Left colon (tissue), 2 donors: ENCODE results near the gene TOM1L2. TPM values are rescaled to one million over a fixed set of nuclear protein-coding genes. Genes with fewer than 3 reads are reported as not detected.

Source experiments
- ATAC-seq: fragments of 200-7000 bp; cut with Tn5 transposase; one replicate; pipeline ENCODE4 v1.9.1; 2020; ENCODE audit warnings: mild to moderate bottlenecking, moderate library complexity
- DNase-seq, 2 donors: peaks; one replicate each; pipeline ENCODE4 v3.0.0-alpha.2; 2020
- intact Hi-C, 2 donors: fragments of 100-400 bp; cut with DNase I in 1 of 2; cut with micrococcal nuclease in 1 of 2; formaldehyde crosslinking; loops; one replicate each; pipeline versions ENCODE4 v1.11.2 to v1.14.0; 2022; cut with DNase I, micrococcal nuclease
- total RNA-seq, 2 donors: library from RNA; stranded (reverse); fragmentation: NEBNext Ultra II Directional; extraction: Animal tissue kit (Norgen Biotek cat#: 25700); gene quantifications; one replicate each; pipeline ENCODE4 v1.2.1, GENCODE V29; 2021
- donor health status: DM: no; HTN: no; CAD: no.
- donor health status: DM: yes; HTN: yes; CAD: no.

TOM1L2 gene
- total RNA-seq, 2 donors from 2014 or later = 55.5 to 72.9 TPM

DNA sequence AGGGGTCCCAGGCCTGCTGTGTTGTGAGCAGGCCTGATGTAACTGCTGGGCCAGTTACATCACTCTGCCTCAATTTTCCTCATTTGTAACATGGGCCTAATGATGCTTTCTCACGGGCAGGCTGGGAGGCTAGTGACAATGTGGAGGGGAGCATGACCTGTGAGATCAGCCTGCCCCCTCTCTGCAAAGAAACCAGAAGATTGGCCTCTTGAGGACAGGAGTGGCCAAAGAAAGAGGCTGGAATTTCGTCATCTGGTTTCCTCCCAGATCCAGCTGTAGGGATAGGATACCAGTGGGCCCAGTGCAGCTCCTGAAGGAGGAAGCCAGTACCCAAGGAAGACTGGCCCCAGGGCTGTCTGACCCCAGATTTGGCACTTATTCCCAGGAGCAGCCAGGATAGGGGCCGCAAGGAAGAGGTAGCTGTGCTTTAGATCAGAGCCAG lies 134.8 kb downstream of the TOM1L2 start:
- peak; percentile 9 for ATAC-seq
- intact Hi-C loops = no loop called here
- peak; percentile 51 to 75 for DNase-seq

DNA sequence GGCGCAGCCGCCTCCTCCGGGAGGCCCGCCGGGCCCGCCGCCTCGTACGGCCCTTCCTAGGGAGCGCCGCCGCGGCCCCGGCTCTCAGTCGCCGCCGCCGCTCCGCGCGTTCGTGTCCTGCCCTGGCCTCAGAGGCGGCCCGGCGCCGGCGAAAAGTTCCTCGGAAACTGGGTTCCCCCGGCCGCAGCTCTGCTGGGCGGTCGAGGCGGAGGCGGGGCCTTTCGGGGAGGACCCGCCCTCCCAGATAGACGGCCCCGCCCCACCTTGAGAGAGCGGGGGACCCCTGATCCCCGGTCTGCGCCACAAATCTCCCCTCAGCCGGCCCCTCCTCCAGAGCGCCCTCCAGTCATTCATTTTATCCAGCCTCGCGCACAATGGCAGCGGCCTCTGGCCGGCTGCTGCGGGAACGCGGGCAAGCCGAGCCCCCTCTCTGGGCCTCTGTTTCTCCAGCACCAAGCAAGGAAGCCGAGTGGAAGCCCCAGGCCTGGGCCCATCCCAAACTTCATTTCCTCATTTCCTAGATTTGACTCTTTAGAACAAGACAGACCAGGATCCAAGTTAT lies 135.3 kb downstream of the TOM1L2 start, which contains the start of gene SREBF1:
SREBF1 (minus strand) TSS at position 169 of the 562 bp plus-strand sequence. CDS start 169 bp downstream, outside the sequence.
- intact Hi-C loops = no loop called here
- ATAC-seq = peak; percentile 30

DNA sequence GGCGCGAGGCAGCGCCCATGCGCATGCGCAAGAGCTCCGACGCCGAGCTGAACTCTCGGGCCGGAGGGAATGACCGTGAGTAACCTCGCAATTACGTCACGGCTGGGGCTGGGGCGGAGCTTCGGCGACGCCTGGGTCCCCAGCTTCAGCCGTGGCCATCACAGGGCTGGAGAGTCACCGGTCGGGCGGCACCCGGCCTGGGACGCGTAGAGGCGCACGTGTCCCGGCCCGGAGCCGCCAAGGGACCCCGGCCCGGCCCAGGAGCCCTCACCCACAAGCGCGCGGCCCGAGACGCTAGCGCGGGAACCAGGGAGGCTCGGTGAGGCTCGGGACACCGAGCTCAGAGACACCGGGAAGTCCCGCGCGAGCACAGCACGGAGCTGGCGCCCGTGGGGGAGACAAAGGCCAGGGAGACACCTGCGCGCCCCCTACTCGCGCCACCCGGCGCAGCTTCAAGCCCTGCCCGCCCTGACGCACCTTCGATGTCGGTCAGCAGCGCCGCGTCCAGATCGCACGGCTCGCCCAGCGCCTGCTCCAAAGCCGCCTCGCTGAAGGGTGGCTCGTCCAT lies 135.9 kb downstream of the TOM1L2 start:
- DNase-seq (peak; percentile 97 to 98), ATAC-seq (peak; percentile 69)
- intact Hi-C loops = no loop called here

More for the DNA sequence above, 135.3 kb downstream of the TOM1L2 start, which contains the start of gene SREBF1:
- DNase-seq = peak in 1 of 2 donors; percentile 81

DNA sequence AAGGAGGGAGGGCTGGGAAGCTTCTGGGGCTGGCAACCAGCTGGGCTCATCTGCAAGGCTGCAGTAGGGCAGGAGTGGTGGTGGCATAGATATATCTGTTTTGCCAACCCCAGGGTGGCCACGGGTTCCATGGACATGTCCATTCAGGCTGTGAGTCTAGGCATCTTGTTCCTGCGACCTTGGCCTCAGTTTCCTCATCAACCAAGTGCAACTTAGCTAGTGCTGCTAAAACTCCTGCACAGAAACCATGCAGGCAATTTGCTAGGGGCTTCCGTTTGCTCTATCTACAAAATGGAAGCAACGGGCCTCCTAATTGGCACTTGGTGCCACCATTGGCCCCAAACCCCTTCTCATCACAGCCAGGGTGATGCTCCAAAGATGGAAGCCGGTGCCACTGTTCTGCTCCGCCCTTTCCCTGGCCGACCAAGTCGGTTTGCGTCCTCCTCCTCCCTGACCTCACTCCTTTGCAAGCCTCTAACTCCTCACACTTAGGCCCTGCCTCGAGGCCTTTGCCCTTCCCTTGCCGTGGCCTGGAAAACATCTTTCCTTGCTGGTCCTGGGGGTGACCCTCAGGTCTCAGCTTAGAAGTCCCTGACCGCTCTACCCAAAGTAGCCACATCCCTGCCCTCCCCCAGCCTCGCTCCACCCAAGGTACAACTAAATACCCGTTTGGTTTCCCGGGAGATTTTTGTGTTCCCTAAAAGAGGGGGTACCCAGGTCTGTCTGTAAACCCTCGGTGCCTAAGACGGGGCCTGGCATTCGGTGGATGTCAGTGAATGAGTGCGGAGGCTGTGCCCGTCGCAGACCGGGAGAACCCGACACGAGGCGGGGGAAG lies 136.6 kb downstream of the TOM1L2 start:
- intact Hi-C loops = no loop called here
- DNase-seq (no peak), ATAC-seq (no peak)

DNA sequence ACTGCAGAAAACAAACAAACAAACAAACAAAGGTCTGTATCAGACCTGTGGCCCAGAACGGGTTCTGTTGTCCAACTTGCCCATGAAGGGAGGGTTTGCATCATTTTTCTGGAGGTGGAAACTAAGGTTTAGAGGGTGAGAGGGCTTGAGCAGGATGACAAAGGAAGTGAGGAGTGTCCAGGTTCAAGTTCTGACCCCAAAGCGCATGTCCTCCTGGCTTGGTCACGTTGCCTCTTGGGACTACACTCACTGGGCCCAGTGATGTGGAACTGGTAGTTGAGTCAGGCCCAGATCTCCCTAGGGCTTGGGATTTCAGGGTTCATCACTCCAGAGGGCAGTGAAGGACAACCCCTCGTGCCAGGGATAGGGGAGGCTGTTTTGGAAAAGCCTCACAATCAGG lies 137.2 kb downstream of the TOM1L2 start:
- ATAC-seq (no peak), DNase-seq (no peak)
- intact Hi-C loops = no loop called here

DNA sequence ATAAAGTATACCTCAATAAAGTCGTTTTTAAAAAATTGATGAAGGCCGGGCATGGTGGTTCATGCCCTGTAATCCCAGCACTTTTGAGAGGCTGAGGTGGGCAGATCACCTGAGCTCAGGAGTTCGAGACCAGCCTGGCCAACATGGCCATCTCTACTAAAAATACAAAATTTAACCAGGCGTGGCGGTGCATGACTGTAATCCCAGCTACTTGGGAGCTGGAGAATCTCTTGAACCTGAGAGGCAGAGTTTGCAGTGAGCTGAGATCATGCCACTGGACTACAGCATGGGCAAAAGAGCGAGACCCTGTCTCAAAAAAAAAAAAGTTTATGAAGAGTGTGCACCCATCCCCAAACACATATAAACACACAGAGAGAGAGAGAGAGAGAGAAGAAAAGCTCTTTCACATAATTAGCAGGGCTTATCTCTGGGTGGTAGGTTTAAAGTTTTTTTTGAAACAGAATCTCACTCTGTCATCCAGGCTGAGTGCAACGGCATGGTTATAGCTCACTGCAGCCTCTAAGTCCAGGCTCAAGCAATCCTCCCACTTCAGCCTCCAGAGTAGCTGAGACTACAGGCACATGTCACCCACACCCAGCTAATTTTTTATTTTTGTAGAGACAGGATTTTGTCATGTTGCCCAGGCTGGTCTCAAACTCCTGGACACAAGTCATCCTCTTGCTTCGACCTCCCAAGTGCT lies 138.4 kb downstream of the TOM1L2 start:
- no peak for ATAC-seq
- no peak for DNase-seq
- intact Hi-C loops = no loop called here

DNA sequence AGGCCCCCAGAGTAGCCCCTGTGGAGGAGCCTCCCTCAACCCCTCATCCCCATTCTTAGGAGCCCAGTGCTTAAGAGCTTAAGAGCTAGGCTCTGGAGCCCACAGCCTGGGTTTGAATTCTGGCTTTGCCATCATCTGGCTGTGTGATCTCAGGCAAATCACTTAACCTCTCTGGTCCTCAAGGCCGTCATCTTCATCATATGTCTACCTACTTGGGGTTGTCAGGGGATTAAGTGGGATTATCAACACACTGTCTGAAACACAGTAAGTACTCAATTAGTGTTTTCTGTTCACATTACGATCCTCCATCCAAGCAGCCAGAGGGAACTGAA lies 140.2 kb downstream of the TOM1L2 start:
- DNase-seq (no peak), ATAC-seq (no peak)
- intact Hi-C loops = no loop called here

DNA sequence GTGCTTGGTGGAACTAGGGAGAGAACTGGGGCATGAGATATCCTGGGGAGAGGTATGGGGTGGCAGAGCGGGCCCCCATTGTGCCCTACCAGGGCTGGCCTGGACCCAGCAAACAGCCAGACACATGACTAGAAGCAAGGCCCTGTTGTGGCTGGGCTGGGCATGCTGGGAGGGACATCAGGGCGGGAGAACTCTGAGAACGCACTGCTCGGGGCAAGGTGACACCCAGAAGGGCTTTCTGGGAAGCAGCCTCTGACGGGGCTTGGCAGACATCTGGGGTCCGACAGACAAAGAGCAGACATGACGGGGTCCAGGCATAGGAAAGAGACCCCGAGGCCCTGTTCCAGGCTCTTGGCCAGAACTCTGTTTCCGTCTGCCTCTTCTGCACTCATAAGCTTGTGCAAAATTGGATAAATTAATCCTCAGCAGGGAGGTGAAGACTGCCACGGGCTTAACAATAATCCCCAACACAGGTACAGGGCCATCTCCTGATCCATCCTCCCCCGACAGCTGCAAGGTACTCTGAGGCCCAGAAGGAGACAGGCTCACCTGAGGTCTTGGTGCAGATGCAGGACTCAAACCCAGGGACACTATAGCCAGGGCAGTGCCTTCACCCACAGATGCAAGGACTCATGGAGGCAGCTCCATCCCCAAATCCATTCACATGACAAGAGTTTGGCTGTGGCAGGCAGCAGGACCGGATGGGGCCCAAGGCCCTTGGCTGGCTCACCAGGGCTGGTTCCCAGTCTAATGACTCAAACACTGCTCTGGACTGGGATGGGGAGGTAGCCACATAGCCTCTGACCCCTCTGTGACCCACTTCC lies 140.8 kb downstream of the TOM1L2 start:
- DNase-seq = no peak
- ATAC-seq = no peak

DNA sequence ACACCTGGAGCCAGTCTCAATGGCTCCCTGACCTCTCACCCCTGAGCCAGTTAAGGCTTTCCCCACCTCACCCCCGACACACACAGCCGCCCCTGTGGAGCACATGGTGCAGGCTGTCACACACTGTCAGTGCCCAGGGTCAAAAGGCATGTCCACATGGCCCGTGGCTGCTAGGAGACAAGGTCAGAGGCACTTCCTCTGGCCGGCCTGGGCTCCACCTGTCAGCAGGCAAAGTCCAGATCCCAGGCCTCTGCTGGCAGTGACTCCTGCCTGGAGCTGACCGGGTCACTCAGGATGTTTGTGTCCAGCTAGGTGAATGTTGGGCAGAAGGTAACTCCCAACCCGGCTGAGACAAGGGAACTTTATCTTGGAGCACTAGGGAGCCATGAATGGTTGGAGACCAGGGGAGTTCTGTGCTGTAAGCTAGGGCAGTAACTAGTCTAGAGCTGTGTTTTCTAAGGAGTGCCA lies 141.4 kb downstream of the TOM1L2 start:
- ATAC-seq = peak; percentile 73
- intact Hi-C loops = no loop called here
- DNase-seq = peak in 1 of 2 donors; percentile 59

More for the DNA sequence above, 140.8 kb downstream of the TOM1L2 start:
- intact Hi-C loops = no loop called here

DNA sequence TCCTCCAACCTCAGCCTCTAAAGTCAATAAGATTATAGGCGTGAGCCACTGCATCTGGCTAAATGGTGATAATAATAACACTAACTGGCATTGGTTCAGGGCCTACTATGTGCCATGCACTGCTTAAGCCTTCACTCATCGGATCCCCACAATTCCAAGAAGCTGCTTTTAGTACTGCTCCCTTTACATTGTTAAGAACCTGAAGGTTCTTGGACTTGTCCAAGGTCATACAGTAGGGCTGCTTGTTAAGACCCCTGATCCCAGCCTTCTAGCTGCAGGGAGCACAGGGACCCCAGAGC lies 142.0 kb downstream of the TOM1L2 start:
- no peak for ATAC-seq
- intact Hi-C loops = no loop called here
- no peak for DNase-seq

DNA sequence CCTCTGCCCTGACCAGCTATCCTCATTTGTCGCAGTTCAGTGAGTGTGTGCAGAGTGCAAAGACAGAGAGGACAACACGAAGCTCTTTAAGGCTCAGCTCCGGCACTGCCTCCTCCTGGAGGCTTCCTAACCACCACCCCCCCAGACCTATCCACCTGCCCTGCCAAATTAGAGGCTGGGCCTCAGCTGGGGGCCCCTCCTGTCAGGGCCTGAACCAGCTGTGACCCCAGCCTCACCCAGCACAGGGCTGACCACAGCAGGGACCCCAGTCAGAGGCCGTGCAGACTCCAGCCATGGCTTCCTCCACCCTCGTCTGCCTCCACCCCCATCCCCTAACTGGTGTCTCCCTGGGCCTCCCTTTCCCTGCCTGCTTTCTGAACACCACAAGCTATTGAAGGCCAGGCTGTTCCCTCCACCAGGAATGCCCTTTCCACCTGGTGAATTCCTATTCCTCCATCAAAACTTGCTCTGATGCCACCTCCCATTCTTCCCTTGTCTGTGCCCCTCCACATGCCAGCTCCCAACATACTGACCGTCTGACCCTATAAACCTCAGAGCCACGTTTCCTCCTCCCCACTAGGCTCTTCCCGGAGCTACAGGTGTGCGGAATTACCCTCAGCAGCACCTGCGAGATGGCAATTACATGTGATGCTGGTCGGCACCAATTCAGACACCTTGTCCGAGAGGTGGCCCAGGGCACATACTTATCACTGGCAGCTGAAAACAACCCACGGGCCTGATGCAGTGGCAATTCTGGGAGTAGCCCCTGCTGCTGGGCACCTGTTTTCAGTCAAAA lies 144.2 kb downstream of the TOM1L2 start:
- DNase-seq (no peak), ATAC-seq (no peak)
- intact Hi-C loops = no loop called here

DNA sequence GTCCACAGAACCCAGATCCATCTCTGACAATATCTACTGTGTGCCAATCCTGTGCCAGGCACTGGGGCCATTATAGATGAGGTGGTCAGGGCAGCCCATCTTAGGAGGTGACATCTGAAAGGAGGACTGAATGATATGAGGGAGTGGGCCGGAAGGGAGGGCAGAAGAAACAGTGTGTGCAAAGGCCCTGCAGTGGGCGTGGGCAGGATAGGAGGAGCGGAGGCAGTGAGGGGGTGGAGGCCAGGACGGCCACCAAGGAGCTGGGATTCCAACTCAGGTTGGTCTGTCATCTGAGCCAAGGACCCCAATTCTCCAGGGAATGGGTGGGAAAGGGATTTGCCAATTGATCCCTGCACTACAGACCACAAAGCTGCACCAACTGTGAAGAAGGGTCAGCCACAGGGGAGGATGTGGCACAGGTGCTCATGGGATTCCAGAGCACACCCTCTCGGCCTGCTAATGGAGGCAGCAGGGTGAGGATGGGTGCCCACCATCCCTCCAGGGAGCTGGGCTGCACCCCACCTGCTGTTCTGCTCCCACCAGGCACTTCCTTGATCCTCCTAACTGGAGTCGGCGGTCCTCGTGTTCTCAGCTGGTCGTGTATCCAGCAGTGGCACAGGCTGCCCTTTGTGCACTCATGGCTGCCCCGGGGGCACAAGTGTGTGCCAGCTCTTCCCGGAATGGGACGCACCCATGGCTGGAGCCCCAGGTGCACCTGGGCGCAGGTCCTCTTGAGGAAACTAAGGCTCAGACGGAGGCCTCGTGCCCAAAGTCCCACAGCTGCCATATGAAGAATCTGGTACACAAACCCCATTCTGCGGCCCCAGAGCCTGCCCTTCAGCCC lies 145.0 kb downstream of the TOM1L2 start:
- DNase-seq = no peak
- no peak for ATAC-seq
- intact Hi-C loops = no loop called here

DNA sequence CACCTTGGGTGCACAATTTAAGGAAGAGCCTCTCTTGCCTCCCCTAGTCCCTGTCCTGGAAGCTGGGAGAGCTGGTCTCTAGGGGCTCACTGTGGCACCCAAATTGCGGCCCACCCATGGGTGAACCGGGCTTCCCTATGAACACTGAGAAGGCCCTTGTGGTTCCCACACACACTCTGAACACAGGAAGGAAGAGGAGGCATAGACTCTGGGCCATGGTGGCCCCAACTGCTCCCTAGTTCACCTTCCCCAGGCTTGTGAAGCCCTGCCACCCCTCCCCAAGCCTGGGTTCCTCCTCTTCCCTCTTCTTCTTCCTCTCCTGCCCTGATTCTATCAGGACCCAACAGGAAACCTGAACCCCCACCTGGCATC lies 145.9 kb downstream of the TOM1L2 start:
- intact Hi-C loops = no loop called here
- DNase-seq (no peak), ATAC-seq (no peak)

DNA sequence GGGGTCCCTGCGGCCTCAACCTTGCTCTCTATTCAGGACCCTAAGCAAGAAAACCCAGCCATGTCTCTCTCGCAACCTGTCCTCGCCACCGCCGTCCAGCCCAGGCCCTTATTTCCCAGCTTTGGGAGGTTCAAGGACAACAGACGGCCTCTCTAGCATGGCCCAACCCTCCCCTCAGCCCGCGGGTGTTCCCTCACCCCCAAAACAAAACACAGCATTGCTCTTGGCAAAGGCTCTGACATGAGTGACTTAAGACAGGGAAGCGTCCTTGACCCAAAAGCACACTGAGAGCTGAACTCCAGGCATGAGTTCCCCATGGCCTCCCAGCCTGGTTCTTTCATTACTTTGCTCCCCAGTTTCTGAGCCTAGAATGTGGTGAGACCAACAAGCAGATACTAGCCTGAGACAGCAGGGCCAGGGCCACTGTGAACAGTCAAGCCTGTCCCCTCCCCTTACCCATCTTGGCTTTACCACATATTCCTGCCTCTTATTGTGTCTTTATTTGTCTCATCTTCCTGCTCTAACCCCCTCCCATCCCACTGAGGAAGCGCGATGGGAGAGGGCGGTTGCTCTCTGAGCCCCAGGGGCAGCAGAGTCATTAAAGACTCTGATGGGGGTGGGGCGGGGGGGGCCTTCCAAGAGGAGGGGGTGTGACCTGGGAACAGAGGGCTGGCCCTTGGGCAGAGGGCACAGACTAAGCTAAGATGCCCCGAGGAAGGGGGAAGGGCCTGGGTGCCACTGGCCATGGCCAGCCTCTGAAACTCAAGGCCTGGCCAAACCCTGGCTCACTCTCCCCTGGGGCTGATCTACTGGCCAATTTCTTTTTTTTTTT lies 147.2 kb downstream of the TOM1L2 start:
- DNase-seq = no peak
- ATAC-seq = no peak

DNA sequence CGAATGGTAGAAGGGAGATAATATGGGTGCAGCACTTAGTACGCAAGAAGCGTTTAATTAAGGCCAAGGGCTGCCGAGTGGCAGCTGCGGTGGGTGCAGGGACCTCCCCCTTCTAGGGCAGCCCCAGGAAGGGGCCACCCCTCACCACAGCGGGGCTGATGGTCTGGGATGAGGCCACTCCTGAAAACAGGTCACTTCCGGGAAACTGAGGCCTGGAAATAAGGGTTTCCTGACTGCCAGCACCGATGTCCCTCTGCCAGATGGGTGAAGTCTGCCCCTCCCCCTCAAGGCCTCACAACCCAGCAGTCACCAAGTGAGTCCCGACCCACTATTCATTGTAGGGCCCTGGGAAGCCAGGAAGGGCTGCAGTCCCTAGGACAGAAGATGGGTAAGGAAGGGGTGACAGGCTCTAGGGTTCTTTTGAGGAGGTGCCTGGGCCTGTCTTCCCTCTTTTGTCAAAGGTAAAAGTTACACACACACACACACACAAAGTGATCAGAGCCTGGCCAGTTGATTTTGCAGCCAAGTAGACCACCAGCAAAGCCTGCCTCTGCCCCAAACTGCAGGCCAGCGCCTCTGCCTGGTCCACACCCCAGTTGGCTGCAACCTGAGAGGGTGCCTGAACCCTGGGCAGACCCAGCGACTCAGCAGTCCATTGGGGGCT lies 147.9 kb downstream of the TOM1L2 start:
- ATAC-seq = peak; percentile 28

More for the DNA sequence above, 147.2 kb downstream of the TOM1L2 start:
- intact Hi-C loops = no loop called here

More for the DNA sequence above, 147.9 kb downstream of the TOM1L2 start:
- DNase-seq = peak in 1 of 2 donors; percentile 61
- intact Hi-C loops = no loop called here
